Peyer's patch (tissue), 4 donors: ENCODE results near the gene CENPX. TPM values are rescaled to one million over a fixed set of nuclear protein-coding genes. Genes with fewer than 3 reads are reported as not detected.
A peak's percentile ranks its signal among the peaks of the same experiment; 100 is the strongest.

ENCODE experiments used
- DNase-seq, 3 donors: peaks; one replicate each; pipeline ENCODE4 v3.0.0-alpha.2; 2017 to 2019
- H3K27ac ChIP-seq, 4 donors: fragments of 200-600 bp; sonication (generic); one replicate each; pipeline ENCODE4 v1.5.1; 2016 to 2019
- H3K27me3 ChIP-seq, 2 donors: fragments of 200-600 bp; sonication (generic); one replicate each; pipeline ENCODE4 v1.5.1; 2019
- H3K36me3 ChIP-seq, 3 donors: fragments of 200-600 bp; sonication (generic); one replicate each; pipeline ENCODE4 v1.5.1; 2016 to 2019
- H3K4me1 ChIP-seq, 4 donors: fragments of 200-600 bp; sonication (generic); one replicate each; pipeline ENCODE4 v1.5.1; 2016 to 2019
- H3K4me3 ChIP-seq, 4 donors: fragments of 200-600 bp; sonication (generic); 1 replicate in 3 of 4; 2 replicates in 1 of 4; pipeline ENCODE4 v1.5.1; 2016 to 2019; ENCODE audit warnings: mild to moderate bottlenecking in 1 of 4
- H3K9me3 ChIP-seq, 4 donors: fragments of 200-600 bp; sonication (generic); one replicate each; pipeline ENCODE4 v1.5.1; 2016 to 2019; ENCODE audit warnings: mild to moderate bottlenecking in 1 of 4
- POLR2A ChIP-seq, 2 donors: fragments of 450-650 bp; IDR thresholded peaks; one replicate each; pipeline ENCODE4 v1.5.1; 2017; ENCODE audit warnings: antibody characterized with exemption in 2 of 2, mild to moderate bottlenecking in 2 of 2, moderate library complexity in 2 of 2
- total RNA-seq, 4 donors: library from RNA; depleted of rRNA; stranded (reverse); fragments of >200 nt; gene quantifications; one replicate each; pipeline ENCODE4 v1.1.0, GENCODE V29; 2016
- TF ChIP-seq, protein P1 (sequence below), 6 experiments: fragments of 450-650 bp in 4 of 6; fragments of 200-600 bp in 2 of 6; sonication (generic) in 1 of 6; IDR thresholded peaks; one replicate each; pipeline ENCODE4 v1.5.1; 2017 to 2019; ENCODE audit warnings: antibody characterized with exemption in 6 of 6, mild to moderate bottlenecking in 3 of 6, moderate library complexity in 1 of 6

Gene CENPX
- total RNA-seq, 4 donors from 2014 or later, result 49.1 to 123 (median 91.8) TPM

DNA sequence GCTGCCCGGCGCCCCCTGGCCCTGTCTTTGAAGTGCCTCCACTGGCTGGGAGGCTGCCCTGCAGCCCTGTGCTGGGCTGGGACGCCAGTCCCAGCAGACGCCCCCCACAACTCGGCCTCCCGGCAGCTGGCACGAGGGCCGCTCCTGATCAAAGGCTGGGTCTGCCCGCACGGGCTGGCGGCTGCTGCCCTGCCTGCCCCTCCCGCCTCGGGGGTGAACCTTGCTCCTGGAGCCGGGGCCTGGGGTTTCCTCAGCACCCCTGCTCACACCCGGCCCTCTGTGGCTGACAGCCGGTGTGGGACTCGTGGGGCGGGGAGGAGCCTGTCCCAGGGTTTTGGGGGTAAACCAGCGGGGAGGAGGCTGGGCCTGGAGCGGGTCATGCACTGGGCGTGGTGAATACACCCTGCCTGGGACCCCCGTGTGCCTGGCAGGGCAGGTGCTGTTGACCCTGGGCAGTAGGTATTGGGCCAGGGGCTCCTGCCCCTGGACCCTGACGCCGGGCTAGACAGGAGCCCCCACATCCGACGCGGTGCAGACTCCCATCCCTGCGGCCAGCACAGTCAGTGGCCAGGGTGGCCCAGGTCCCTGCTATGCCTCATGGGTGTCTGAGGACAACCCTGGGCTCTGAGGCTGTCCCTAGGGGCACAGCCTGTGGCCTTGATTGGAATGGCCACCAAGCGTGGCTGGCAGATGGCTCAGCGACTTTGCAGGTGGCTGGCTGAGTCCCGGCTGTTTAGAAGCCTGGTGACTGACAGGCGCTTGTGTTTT, 21.7 kb downstream of the CENPX start:
- H3K4me1 ChIP-seq, result peaks cover 0 to 28% (median 0%) of the 10 kb centered on the region in 4 donors
- TF ChIP-seq POLR2A (IDR thresholded peaks at IDR 0.05), result no peak
- TF ChIP-seq, protein P1, sequence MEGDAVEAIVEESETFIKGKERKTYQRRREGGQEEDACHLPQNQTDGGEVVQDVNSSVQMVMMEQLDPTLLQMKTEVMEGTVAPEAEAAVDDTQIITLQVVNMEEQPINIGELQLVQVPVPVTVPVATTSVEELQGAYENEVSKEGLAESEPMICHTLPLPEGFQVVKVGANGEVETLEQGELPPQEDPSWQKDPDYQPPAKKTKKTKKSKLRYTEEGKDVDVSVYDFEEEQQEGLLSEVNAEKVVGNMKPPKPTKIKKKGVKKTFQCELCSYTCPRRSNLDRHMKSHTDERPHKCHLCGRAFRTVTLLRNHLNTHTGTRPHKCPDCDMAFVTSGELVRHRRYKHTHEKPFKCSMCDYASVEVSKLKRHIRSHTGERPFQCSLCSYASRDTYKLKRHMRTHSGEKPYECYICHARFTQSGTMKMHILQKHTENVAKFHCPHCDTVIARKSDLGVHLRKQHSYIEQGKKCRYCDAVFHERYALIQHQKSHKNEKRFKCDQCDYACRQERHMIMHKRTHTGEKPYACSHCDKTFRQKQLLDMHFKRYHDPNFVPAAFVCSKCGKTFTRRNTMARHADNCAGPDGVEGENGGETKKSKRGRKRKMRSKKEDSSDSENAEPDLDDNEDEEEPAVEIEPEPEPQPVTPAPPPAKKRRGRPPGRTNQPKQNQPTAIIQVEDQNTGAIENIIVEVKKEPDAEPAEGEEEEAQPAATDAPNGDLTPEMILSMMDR (IDR thresholded peaks at IDR 0.05), result no peak
- peaks cover 0 to 5% (median 0%) of the 10 kb centered on the region in 3 donors for H3K36me3 ChIP-seq
- peak in 2 of 3 donors; percentile 67 to 73 for DNase-seq
- no peak overlapping the region for H3K27ac ChIP-seq
- H3K27me3 ChIP-seq, result no peaks in the 10 kb centered on the region
- no peaks in the 10 kb centered on the region for H3K9me3 ChIP-seq
- H3K4me3 ChIP-seq, result peak overlapping the region in 1 of 4 donors; percentile 19

DNA sequence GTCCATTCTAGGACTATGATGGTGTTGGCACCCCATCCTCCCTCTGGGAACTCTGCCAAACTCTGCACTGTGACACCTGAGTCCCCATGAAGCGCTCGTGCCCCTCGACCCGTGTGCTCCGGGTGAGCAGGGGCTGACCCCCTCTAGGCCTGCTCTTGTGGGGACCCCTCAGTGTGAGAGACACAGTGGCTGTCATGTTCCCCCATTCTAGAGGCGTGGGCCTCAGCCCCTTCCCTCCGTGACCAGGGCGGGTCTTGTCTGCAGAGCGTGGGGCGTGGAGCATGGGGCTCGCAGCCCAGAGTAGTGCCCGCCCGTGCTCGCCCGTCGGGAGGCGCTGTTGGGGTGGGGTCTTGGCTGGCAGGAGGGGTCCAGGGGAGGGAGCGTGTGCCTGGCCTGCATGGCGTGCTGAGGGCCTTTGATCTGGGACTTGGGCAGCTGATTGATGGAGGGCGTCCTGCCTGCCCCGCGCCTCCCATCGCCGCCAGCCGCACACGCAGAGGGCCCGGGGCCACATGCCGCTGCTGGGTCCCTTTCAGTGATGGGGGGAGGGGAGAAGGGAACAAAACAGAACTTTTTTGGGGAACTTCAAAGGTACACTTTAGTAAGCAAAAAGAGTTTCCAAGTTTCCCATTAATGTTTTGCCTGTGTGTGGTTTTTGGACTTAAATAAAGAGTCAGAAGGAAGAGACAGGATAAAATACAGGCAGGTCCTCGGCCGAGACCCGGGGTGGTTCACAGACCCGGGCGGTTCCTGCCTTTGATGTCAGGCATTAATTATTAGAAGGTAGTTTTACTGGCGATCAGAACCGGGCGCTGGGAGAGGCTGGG, 22.5 kb downstream of the CENPX start:
- peaks cover 0 to 5% (median 0%) of the 10 kb centered on the region in 3 donors for H3K36me3 ChIP-seq
- peaks cover 0 to 28% (median 0%) of the 10 kb centered on the region in 4 donors for H3K4me1 ChIP-seq
- H3K27ac ChIP-seq, result no peak overlapping the region
- no peaks in the 10 kb centered on the region for H3K27me3 ChIP-seq
- peak overlapping the region in 1 of 4 donors; percentile 19 for H3K4me3 ChIP-seq
- no peaks in the 10 kb centered on the region for H3K9me3 ChIP-seq
- no peak for TF ChIP-seq POLR2A (IDR thresholded peaks at IDR 0.05)
- TF ChIP-seq, protein P1 (IDR thresholded peaks at IDR 0.05), result no peak
- no peak for DNase-seq

DNA sequence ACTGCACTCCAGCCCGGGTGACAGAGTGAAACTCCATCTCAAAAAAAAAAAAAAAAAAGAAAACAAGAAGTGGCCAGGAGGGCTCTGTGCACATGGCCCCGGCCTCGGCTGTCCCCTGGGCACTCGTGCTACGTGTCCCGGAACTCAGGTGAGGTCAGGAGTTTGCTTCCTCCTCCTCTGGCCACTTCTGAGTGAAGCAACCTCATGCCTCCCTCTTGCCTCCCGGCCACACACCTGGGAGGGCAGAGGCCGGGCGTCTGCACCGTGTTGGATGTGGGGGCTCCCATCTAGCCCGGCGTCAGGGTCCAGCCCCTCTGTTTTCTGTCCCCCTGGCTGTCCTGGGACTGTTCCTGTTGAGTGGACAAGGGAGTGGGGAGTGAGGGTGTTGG, 23.1 kb downstream of the CENPX start:
- H3K27me3 ChIP-seq, result no peaks in the 10 kb centered on the region
- H3K4me3 ChIP-seq, result no peak overlapping the region
- TF ChIP-seq, protein P1 (IDR thresholded peaks at IDR 0.05), result no peak
- no peak for TF ChIP-seq POLR2A (IDR thresholded peaks at IDR 0.05)
- peaks cover 0 to 5% (median 0%) of the 10 kb centered on the region in 3 donors for H3K36me3 ChIP-seq
- H3K4me1 ChIP-seq, result peaks cover 0 to 28% (median 0%) of the 10 kb centered on the region in 4 donors
- H3K27ac ChIP-seq, result no peak overlapping the region
- no peaks in the 10 kb centered on the region for H3K9me3 ChIP-seq
- no peak for DNase-seq

DNA sequence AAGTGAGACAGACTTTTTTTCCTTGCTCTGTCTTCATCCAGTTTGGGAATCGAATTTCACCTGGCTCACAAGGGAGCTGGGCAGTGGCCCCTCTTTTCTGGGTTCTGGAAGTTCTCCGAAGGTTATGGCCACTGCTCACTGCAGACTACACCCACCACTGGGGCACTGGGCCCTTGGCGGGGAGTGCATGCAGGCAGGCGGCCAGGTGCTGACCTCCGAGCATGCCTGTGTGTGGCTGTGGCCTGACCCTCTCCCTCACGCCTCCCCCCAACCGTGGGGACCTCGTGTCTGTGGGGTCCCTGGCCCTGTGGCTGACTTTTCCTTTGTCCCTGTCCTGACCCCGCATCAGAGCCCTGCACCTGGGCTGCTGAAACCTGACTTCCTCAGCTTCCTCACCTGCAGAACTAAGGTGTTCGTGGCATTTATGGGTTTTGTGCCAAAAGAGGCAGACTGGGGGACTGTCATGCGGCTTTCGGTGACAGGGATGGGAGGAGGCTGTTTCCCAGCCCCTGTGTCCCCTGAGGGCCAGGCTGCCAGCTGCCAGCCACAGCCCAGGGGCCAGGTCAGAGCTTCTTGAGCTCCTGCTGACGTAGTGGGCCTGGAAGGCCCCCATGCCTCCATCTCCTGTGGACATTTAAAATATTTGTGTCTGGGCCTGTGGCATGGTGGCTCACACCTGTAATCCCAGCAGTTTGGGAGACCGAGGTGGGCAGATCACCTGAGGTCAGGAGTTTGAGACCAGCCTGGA, 23.8 kb downstream of the CENPX start:
- TF ChIP-seq POLR2A (IDR thresholded peaks at IDR 0.05), result no peak
- TF ChIP-seq, protein P1 (IDR thresholded peaks at IDR 0.05), result no peak
- peaks cover 0 to 5% (median 0%) of the 10 kb centered on the region in 3 donors for H3K36me3 ChIP-seq

DNA sequence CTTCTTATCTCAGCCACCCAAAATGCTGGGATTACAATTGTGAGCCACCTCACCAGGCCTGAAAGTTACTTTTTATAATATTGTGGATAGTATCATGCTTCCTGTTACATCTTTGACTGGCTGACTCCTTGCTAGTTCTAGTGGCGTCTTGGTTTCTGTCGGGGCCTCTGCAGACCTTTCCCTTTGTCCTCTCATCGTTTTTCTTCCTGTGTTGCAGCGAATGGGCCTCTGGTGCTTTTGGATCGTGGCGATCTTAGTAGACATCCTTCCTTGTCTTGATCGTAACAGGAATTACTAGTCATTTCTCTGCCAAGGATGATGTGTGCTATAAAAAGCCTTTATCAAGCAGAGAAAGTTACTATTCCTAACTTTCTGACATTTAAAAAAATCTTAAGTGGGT, 24.5 kb downstream of the CENPX start:
- TF ChIP-seq, protein P1 (IDR thresholded peaks at IDR 0.05), result no peak
- TF ChIP-seq POLR2A (IDR thresholded peaks at IDR 0.05), result no peak
- no peaks in the 10 kb centered on the region for H3K27me3 ChIP-seq
- H3K36me3 ChIP-seq, result peaks cover 0 to 5% (median 0%) of the 10 kb centered on the region in 3 donors

More for the DNA sequence above, 23.8 kb downstream of the CENPX start:
- H3K4me3 ChIP-seq, result no peak overlapping the region
- H3K9me3 ChIP-seq, result no peaks in the 10 kb centered on the region
- H3K4me1 ChIP-seq, result peaks cover 0 to 24% (median 0%) of the 10 kb centered on the region in 4 donors
- DNase-seq, result no peak
- H3K27me3 ChIP-seq, result no peaks in the 10 kb centered on the region
- no peak overlapping the region for H3K27ac ChIP-seq

More for the DNA sequence above, 24.5 kb downstream of the CENPX start:
- no peak for DNase-seq
- Histone ChIP-seq H3K27ac (no peak overlapping the region), H3K4me3 (no peak overlapping the region), H3K9me3 (no peaks in the 10 kb centered on the region), H3K4me1 (peaks cover 0 to 17% (median 0%) of the 10 kb centered on the region in 4 donors)
